ENCODE data around the gene PTPN2. TPM values are rescaled to one million over a fixed set of nuclear protein-coding genes. Genes with fewer than 3 reads are reported as not detected.

Gene PTPN2
- total RNA-seq, 1 donor from 2014 or later: 95.2 TPM

DNA sequence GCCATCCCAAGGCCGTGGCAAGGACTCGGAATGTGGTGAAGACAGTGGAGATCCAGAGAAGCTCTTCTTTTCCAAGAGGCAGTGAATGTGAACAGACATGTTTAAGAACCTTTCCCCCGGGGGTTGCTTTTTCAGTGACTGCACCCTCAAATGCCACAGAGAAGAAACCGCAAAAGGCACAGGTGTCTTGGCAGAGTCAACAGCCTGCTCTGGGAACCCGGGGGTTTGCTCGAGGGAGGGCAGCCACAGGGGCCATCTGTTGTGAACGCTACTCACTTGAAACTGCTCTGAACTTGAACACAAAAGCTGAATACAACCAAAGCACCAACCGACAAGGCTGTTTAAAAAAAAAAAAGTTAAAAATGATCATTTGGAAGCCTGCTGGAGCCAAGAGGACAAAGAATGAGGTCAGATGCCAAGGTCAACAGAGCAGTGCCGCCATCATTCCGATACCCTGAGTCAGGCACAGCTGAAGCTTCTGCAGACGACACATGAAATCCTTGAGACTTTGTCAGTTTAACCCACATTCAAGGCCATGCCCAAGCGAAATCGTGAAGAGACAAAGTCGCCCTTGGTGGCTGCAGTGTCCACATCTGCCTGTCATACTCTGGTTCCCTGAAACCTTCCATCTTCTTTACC is 133.8 kb downstream of the PTPN2 start:
- intact Hi-C loops (cut with micrococcal nuclease): no loop called here

DNA sequence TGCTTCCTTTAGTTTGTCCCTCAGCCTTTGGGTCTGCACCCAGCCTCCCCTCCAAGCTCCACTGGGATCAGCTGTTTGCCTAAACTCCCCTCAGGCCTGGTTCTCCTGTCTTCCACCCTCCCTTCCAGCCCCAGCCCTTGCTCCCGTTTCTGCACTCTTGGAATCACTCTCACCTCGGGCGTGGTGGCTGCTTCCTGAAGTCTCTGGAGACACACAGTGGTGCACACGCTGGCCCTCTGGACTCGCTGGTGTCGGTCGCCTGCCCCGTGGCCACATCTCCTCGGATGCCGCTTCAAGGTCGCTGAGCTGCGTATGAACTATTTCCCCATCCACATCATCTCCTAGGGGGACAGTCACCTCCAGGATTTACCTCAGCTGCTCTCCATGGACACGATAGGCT is 134.9 kb downstream of the PTPN2 start:
- intact Hi-C loops (cut with micrococcal nuclease): no loop called here

DNA sequence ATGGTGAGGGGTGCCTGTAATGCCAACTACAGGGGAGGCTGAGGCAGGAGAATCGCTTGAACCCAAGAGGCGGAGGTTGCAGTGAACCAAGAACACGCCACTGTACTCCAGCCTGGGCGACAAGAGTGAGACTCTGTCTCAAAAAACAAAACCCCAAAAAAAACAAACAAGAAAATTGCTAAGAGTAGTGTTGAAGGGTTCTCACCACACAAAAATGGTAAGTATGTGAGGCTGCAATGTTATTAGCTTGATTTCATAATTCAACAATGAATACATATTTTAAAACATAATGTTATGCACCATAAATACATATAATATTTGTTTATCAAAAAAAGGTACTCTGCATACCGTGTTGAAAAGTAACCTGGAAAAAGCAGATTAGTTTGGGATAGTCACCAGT is 135.4 kb downstream of the PTPN2 start:
- intact Hi-C loops (cut with micrococcal nuclease): no loop called here

- intact Hi-C loops (cut with micrococcal nuclease): no loop called here
Measured at GRCh38 chr18:12747530-12748315, 136.3 kb downstream of the PTPN2 start.

DNA sequence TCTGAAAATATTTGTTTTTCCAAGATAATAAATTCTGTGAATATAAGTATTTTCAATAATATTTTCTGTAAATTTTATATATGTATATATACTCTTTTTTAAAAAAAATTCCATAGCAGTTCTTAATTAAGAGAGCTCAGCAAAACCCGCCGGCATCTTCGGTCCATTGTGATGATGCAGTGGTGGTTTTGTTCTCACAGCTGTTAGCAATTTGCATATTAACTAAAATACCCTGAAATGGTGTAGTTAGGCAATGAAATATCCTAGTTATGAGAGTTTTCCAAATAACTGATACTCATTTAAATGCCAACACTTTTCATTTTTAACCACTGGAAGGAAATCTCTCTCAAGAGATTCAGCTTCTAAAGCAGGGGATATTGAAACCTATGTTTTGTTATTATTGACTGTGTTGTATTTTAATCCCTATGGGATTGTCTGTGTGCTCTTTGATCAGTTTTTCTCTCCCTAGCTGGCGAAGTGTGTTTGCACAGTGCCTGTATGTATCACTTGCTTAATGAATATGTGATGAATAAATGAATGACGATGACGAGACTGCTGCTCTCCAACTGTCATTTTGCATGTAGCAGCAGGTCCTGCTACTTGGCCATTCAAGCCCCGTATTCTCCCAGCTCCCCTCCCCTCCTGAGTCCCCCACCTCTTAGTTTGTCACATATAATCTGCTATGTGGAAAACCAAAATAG is 138.8 kb downstream of the PTPN2 start:
- intact Hi-C loops (cut with micrococcal nuclease): loop anchor here (2.0 kb wide), 1 partner anchor 140 kb away; the partner anchor contains the start of gene PTPN2

- intact Hi-C loops (cut with micrococcal nuclease): loop anchor here (1.0 to 2.0 kb wide), 4 partner anchors 17 to 190 kb away; partner anchors contain the start of gene PTPN2
Measured at GRCh38 chr18:12744103-12744502, 139.9 kb downstream of the PTPN2 start.

DNA sequence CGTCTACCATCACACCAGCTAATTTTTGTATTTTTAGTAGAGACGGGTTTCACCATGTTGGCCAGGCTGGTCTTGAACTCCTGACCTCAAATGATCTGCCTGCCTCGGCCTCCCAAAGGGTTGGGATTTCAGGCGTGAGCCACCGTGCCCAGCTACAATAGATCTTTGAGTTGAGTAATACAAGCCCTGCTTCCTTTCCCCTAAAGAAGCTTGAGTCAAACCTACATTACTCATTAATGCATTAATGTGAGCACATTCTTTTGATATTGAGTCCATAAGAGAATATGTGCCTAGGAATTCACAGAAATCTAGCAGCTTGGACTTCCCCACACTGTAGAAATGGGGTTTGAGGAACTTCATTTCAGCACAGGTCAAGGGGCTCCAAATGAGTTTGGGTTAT is 141.6 kb downstream of the PTPN2 start:
- intact Hi-C loops (cut with micrococcal nuclease): no loop called here

Other genes with a start within 250 kb of the PTPN2 start
- gene SPIRE1, start 226.1 kb downstream of the PTPN2 start, total RNA-seq: 4.7 and 4.8 TPM in 2 replicates
- 12.1 and 13.4 TPM in 2 replicates for gene CEP76, start 181.5 kb downstream of the PTPN2 start, total RNA-seq
- gene PSMG2, start 181.2 kb downstream of the PTPN2 start, total RNA-seq: 104 and 107 TPM in 2 replicates
- 56.6 and 59.6 TPM in 2 replicates for gene SEH1L, start 63.8 kb upstream of the PTPN2 start, total RNA-seq
- 46.8 and 47.4 TPM in 2 replicates for gene CEP192, start 107.1 kb upstream of the PTPN2 start, total RNA-seq

All from T-helper 1 cell treated with Interleukin-12 subunit alpha and Interleukin-12 subunit beta and Interleukin-4 antibody, amounts not matched to agents 30 ng/mL and 1 ng/mL, for 36 hours (primary cell).